GM19324 (cell line): ENCODE results near the gene SULT1C4.
"Not testable (repeated sequence)": the region's sequence is repeated elsewhere in the genome, so short reads cannot be mapped to it uniquely, and the experiment has no call there.

ENCODE experiments used
- ATAC-seq: cut with Tn5 transposase; IDR thresholded peaks from one replicate; pipeline ENCODE4 v1.9.1; 2021; ENCODE audit warnings: mild to moderate bottlenecking, moderate library complexity; ENCODE audit not compliant: unreplicated experiment, low FRiP score

Gene SULT1C4

GRCh38 chr2:108377815-108378630, at the start of gene SULT1C4:
Gene SULT1C4, plus strand, starts transcription at chr2:108377954. Its CDS starts 384 bp downstream, at chr2:108378338.
- no peak for ATAC-seq

DNA sequence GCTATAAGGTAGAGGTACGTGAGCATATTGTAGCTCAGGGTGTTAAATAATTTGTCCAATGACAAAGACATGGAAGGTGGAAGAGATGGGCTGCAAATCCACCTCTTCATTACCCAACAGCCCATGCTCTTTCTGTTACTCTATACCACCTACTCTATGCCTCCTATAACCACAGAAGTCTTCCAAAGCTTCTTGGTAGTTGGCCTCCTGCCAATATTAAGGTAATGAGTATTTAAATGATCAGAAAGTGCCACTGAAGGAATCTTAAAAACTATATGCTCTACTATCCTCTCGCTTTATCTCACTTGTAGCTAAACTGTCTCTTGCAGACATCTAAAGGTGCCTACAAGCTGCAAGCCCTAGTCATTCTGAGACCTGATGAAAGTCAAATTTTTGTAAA, 48.0 kb upstream of the SULT1C4 start:
- ATAC-seq = no peak

GRCh38 chr2:108330979-108331378, 46.8 kb upstream of the SULT1C4 start:
- ATAC-seq = no peak

DNA sequence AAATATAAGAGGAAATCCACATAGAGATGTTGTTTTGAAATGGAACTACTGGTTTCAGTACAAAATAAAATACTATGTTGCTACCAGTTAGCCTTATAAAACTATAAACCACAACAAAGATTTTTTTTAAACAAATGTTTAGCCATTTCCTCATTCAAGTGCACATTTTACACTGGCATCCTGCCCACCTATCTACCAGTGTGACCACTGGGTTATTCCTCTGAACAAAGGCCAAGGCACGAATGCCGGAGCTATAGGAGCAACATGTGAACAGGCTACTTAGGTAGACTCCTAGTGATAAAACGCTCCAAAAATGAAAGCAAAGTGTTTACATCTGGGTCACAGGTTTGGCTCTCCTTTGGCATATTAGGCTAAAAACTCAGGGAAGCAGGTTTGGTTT, 31.8 kb upstream of the SULT1C4 start:
- ATAC-seq = no peak

GRCh38 chr2:108346827-108347226, 30.9 kb upstream of the SULT1C4 start:
- no peak for ATAC-seq

GRCh38 chr2:108347786-108348185, 30.0 kb upstream of the SULT1C4 start:
- ATAC-seq = no peak

GRCh38 chr2:108348816-108349570, 28.8 kb upstream of the SULT1C4 start:
- ATAC-seq = no peak

GRCh38 chr2:108349571-108349928, 28.2 kb upstream of the SULT1C4 start:
- ATAC-seq = no peak

- no peak for ATAC-seq
Observed at GRCh38 chr2:108351889-108352288, 25.9 kb upstream of the SULT1C4 start.

DNA sequence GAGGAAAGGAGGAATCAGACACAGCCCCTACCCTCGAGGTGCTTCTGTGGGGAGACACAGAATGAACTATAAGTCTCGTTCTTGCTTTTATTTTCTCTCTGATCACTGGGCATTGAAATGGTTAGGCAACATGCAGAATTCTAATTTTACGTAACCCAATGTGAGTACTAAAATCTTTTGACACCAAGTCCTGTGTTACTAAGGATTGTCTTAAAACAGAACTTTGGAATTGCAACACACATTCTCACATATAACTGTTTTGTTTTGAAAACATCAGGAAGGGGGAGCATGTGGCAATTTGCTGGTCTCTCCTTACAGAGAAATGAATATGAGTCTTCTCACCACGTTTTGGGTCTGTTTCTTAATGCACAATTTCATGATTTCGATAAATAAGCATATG, 23.6 kb upstream of the SULT1C4 start:
- no peak for ATAC-seq

DNA sequence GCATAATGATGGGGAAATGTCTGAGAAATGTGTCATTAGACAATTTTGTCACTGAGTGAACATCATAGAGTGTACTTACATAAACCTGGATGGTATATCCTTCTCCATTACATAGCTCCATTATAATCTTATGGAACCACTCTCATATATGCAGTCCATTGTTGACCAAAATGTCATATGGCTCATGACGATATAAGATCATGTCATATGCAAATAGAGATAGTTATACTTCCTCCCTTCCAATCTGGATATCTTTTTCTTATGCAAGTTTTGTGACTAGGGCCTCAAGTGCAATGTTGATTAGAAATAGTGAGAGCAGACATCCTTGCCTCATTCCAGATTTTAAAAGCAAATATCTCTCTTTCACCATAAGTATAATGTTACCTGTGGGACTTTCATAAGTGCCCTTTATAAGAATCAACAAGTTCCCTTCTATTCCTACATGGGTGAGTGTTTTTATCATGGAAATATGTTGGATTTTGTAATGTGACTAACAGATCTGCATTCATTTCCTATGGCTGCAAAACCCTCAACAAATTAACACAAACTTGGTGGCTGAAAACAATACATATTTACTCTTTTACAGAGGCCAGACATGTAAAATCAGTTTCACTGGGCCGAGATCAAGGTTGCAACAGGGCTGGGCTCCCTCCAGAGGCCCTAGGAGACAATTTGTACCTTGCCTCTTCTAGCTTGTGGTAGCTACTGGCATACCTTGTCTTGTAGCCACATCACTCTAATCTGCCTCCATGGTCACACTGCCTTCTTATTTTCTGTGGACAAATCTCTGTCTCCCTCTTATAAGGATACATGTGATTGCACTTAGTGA, 21.6 kb upstream of the SULT1C4 start:
- ATAC-seq = no peak

DNA sequence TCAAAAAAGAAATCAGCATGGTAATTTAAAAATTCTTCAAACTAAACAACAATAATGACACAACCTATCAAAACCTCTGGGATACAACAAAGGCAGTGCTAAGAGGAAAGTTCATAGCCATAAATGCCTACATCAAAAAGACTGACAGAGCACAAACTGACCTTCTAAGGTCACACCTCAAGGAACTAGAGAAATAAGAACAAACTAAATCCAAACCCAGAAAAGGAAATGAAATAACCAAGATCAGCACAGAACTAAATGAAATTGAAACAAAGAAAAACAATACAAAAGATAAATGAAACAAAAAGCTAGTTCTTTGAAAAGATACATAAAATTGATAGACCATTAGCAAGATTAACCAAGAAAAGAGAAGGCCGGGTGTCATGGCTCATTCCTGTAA, 18.4 kb upstream of the SULT1C4 start:
- not testable (repeated sequence) for ATAC-seq

DNA sequence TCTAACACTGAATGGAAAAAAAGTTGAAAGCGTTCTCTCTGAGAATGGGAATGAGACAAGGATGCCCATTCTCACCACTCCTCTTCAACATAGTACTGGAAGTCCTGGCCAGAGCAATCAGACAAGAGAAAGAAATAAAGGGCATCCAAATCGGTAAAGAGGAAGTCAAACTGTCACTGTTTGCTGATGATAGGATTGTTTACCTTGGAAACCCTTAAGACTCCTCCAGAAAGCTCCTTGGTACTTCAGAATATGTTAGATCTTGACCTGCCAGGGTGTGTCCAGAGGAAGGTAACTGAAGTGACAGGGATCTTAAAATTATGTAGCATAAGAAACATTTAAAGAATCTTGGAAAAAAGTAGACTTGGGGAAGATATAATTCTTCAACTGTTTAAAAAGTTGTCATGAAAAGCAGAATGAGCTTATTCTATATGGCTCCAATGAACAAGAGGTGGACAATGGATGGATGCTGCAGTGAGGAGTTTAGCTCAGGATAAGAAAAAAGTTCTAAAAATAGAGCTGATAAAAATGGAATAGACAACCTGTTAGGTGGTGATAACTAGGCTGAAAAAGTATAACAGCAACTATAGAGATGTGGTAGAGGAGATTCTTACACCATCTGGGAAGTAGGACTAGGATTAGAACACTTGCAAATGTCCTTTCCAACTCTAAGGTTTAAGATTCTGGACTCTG, 16.8 kb upstream of the SULT1C4 start:
- no peak for ATAC-seq

DNA sequence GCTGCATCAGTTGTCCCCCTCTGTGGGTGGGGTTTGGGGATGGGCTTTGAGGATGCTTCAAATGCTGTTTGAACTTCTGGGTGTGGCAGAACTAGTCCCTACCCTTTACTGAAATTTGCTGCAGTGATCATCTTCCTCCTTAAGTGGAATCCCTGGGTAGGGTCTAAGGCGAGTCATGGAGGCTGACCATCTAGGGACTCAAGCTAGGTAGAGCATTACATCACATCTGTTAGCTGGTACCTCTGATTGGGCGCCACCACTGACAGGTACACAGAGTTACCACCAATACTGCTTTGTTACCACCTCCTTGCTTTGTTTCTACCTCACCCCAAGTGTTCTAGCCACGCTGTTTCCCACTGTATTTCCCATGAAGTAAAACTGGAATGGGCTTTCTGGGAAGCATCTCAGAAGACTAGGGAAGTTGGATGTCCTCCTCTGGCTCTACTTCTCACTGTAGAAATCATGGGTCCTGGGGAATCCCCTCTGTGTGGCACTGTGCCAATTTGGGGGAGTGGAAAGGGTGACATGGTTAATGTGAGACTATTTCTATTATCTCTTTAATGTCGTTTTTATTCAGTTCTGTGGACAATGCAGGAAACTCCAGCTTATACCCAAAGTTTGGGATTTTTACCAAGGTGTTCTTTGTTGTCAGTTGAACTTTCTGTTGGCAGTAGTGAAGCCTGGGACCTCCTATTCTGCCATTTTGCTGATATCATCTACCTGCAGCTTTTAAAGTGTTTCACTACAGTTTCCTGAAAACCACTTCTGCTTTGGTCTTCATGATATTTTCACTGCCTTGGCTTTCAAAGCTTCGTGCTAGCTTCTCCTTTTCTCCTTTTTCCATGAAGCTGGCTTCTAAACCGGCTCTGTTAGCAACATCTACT, 14.5 kb upstream of the SULT1C4 start:
- ATAC-seq = no peak

GRCh38 chr2:108363908-108364225, 13.9 kb upstream of the SULT1C4 start:
- ATAC-seq = no peak

- no peak for ATAC-seq
Observed at GRCh38 chr2:108364676-108365297, 13.0 kb upstream of the SULT1C4 start.

- no peak for ATAC-seq
Observed at GRCh38 chr2:108365656-108366055, 12.1 kb upstream of the SULT1C4 start.

DNA sequence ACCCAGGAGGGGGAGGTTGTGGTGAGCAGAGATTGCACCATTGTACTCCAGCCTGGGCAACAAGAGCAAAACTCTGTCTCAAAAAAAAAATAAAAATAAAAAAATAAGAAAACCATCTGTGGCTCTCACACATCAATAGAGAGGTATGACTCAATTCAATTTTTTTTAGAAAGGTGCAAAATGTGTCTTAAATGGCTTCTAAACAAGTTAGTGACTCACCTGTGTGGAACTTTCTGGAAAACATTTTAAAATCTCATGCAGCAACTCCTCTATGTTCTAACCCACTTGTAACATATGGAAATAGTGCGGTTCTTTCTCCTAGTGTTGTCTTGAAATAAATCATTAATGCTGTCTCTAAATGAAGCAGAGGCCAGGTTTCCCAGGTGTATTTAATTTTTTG, 10.7 kb upstream of the SULT1C4 start:
- no peak for ATAC-seq

DNA sequence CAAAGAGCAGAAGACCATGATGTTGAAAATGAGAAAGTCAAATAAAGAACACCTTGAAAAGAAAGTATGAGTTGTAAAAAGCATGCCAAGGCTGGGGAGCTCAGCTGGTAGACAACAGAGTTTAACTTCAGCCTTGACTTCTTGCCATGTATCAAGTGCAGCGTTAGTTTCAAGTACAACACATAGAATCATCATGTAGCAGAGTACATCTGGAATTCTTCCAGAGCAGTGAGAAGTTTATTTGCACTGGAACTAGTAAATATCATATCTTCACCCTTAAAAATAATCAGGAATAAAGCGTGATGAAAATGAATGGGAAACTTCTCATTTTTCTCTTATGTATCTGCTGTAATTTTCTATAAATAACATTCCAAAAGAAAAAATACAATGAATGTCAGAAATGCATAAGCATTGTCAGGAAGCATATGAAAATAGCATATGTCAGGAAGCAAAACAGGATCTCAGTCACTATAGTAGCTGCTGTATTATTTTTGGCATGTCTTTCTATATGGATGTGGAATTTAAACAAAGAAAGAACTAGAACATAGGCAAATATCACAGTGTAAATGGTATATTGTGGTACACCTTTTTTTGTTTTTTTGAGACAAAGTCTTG, 10.1 kb upstream of the SULT1C4 start:
- no peak for ATAC-seq
